ENCODE results near the gene TASP1.

TASP1 gene

DNA sequence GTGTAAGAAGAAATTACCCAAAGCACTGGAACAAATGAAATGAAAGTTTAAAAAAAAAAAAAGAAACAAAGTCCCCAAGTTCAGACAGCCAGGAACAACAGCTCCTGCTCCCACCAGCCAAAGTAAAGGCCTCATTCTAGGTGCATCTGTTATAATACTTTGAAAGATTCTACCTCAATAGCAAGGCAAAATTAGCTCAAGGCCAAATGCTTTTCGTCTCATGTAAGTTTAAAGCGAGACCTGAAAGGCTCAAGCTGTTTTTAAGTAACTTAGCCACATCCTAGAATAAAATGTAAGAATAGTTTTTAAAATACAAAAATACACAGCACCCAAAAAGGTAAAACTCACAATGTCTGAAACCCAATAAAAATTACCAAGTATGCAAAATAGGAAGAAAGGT, 64.7 kb downstream of the TASP1 start:
- no CpG with 5 or more reads among the region's 2 CpGs for WGBS, 2 experiments (ENCODE audit: insufficient coverage in 2 of 2)
- H3K4me1 ChIP-seq (ENCODE audit: control insufficient read depth, insufficient read depth, low read length, poor library complexity, severe bottlenecking): no peaks in the 10 kb centered on the region
- no peaks in the 10 kb centered on the region for H3K9me3 ChIP-seq (ENCODE audit: control insufficient read depth, low read length)
- H3K27ac ChIP-seq (ENCODE audit: low read depth, low read length, severe bottlenecking): no peak overlapping the region
- no peak overlapping the region for H3K4me3 ChIP-seq (ENCODE audit: extremely low read depth, insufficient read depth, low read length, poor library complexity, severe bottlenecking)
- H3K36me3 ChIP-seq (ENCODE audit: control insufficient read depth, insufficient read depth, low read length): peaks cover 15% of the 10 kb centered on the region

DNA sequence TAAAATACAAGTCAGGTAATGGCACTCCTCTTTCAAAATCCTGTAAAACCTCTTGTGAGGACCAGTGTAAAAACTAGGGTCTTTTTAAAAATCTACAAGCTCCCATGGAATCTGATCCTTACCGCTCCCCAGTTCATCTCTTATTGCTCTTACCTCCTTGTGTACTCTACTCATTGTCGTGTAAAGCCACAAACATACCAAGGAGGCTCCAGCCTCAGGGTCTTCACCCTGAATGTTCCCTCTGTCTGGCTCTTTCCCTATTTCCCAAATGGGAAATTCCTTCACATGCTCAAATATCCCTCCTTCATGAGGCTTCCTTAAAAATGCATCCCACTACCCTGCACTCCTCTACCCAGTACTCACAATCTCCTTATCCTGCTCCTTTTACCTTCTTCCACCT, 67.1 kb downstream of the TASP1 start:
- Histone ChIP-seq H3K9me3 (ENCODE audit: control insufficient read depth, low read length) (no peaks in the 10 kb centered on the region), H3K4me1 (ENCODE audit: control insufficient read depth, insufficient read depth, low read length, poor library complexity, severe bottlenecking) (no peaks in the 10 kb centered on the region), H3K4me3 (ENCODE audit: extremely low read depth, insufficient read depth, low read length, poor library complexity, severe bottlenecking) (no peak overlapping the region), H3K27ac (ENCODE audit: low read depth, low read length, severe bottlenecking) (no peak overlapping the region), H3K36me3 (ENCODE audit: control insufficient read depth, insufficient read depth, low read length) (peaks cover 13% of the 10 kb centered on the region)
- 80 to 88% methylated on average over 2 of the region's 2 CpGs for WGBS, 2 experiments (ENCODE audit: insufficient coverage in 2 of 2)

GRCh38 chr20:13567663-13568062, 71.1 kb downstream of the TASP1 start:
- WGBS, 2 experiments (ENCODE audit: insufficient coverage in 2 of 2): 84 to 97% methylated on average over 3 of the region's 3 CpGs
- Histone ChIP-seq H3K9me3 (ENCODE audit: control insufficient read depth, low read length) (no peaks in the 10 kb centered on the region), H3K36me3 (ENCODE audit: control insufficient read depth, insufficient read depth, low read length) (peaks cover 3% of the 10 kb centered on the region), H3K4me3 (ENCODE audit: extremely low read depth, insufficient read depth, low read length, poor library complexity, severe bottlenecking) (no peak overlapping the region), H3K4me1 (ENCODE audit: control insufficient read depth, insufficient read depth, low read length, poor library complexity, severe bottlenecking) (no peaks in the 10 kb centered on the region), H3K27ac (ENCODE audit: low read depth, low read length, severe bottlenecking) (no peak overlapping the region)

DNA sequence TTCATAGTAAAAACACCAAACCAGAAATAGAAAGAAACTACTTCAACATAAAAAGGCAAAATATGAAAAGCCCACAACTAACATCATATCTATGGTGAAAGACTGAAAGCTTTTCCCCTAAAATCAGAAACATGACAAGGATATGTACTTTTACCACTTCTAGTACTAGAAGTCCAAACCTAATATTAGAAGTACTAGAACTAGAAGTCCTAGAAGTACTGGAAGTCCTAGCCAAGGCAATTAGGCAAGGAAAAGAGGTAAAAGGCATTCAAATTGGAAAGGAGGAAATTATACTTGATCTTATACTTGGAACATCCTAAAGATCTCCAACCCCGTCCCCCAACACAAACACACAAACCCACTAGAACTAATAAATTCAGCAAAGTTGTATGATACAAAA, 74.9 kb downstream of the TASP1 start:
- H3K36me3 ChIP-seq (ENCODE audit: control insufficient read depth, insufficient read depth, low read length): peaks cover 3% of the 10 kb centered on the region
- no peak overlapping the region for H3K4me3 ChIP-seq (ENCODE audit: extremely low read depth, insufficient read depth, low read length, poor library complexity, severe bottlenecking)
- H3K27ac ChIP-seq (ENCODE audit: low read depth, low read length, severe bottlenecking): no peak overlapping the region
- H3K4me1 ChIP-seq (ENCODE audit: control insufficient read depth, insufficient read depth, low read length, poor library complexity, severe bottlenecking): no peaks in the 10 kb centered on the region
- WGBS, 2 experiments (ENCODE audit: insufficient coverage in 2 of 2): no CpG with 5 or more reads among the region's 1 CpG
- H3K9me3 ChIP-seq (ENCODE audit: control insufficient read depth, low read length): no peaks in the 10 kb centered on the region

- no peak overlapping the region for H3K27ac ChIP-seq (ENCODE audit: low read depth, low read length, severe bottlenecking)
- H3K36me3 ChIP-seq (ENCODE audit: control insufficient read depth, insufficient read depth, low read length): peaks cover 5% of the 10 kb centered on the region
- H3K4me1 ChIP-seq (ENCODE audit: control insufficient read depth, insufficient read depth, low read length, poor library complexity, severe bottlenecking): no peaks in the 10 kb centered on the region
- no CpG with 5 or more reads among the region's 1 CpG for WGBS, 2 experiments (ENCODE audit: insufficient coverage in 2 of 2)
- H3K9me3 ChIP-seq (ENCODE audit: control insufficient read depth, low read length): no peaks in the 10 kb centered on the region
- no peak overlapping the region for H3K4me3 ChIP-seq (ENCODE audit: extremely low read depth, insufficient read depth, low read length, poor library complexity, severe bottlenecking)
Observed at GRCh38 chr20:13554706-13555105, 84.0 kb downstream of the TASP1 start.

DNA sequence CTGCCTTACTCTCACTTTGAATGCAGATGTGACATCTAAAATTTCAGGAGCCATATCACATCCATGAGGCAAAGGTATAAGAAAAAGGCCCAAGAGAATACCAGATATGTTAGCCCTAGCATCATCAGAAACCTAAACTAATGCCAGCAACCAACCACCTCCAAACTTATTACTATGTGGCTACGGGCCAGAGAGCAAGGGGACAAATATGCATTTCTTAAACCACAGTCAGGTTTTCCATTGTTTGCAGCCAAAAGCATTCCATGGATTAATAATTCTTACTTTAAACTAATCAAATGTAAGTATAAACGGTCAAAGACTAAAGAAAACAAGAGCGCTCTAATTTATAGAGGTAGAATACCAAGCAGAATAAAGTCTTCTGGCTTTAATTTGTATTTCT, 84.7 kb downstream of the TASP1 start:
- H3K27ac ChIP-seq (ENCODE audit: low read depth, low read length, severe bottlenecking): no peak overlapping the region
- 100% methylated on average over 1 of the region's 3 CpGs; no CpG with 5 or more reads in 1 of the 2 experiments for WGBS, 2 experiments (ENCODE audit: insufficient coverage in 2 of 2)
- H3K4me1 ChIP-seq (ENCODE audit: control insufficient read depth, insufficient read depth, low read length, poor library complexity, severe bottlenecking): no peaks in the 10 kb centered on the region
- H3K4me3 ChIP-seq (ENCODE audit: extremely low read depth, insufficient read depth, low read length, poor library complexity, severe bottlenecking): no peak overlapping the region
- H3K36me3 ChIP-seq (ENCODE audit: control insufficient read depth, insufficient read depth, low read length): peaks cover 5% of the 10 kb centered on the region
- no peaks in the 10 kb centered on the region for H3K9me3 ChIP-seq (ENCODE audit: control insufficient read depth, low read length)

- Histone ChIP-seq H3K4me1 (ENCODE audit: control insufficient read depth, insufficient read depth, low read length, poor library complexity, severe bottlenecking) (no peaks in the 10 kb centered on the region), H3K36me3 (ENCODE audit: control insufficient read depth, insufficient read depth, low read length) (no peaks in the 10 kb centered on the region), H3K27ac (ENCODE audit: low read depth, low read length, severe bottlenecking) (no peak overlapping the region), H3K4me3 (ENCODE audit: extremely low read depth, insufficient read depth, low read length, poor library complexity, severe bottlenecking) (no peak overlapping the region), H3K9me3 (ENCODE audit: control insufficient read depth, low read length) (no peaks in the 10 kb centered on the region)
- WGBS, 2 experiments (ENCODE audit: insufficient coverage in 2 of 2): 95 to 100% methylated on average over 1 to 4 of the region's 5 CpGs
Observed at GRCh38 chr20:13552061-13552460, 86.7 kb downstream of the TASP1 start.

- Histone ChIP-seq H3K4me1 (ENCODE audit: control insufficient read depth, insufficient read depth, low read length, poor library complexity, severe bottlenecking) (no peaks in the 10 kb centered on the region), H3K9me3 (ENCODE audit: control insufficient read depth, low read length) (no peaks in the 10 kb centered on the region), H3K4me3 (ENCODE audit: extremely low read depth, insufficient read depth, low read length, poor library complexity, severe bottlenecking) (no peak overlapping the region), H3K36me3 (ENCODE audit: control insufficient read depth, insufficient read depth, low read length) (no peaks in the 10 kb centered on the region), H3K27ac (ENCODE audit: low read depth, low read length, severe bottlenecking) (no peak overlapping the region)
- 100% methylated on average over 1 of the region's 1 CpG for WGBS, 2 experiments (ENCODE audit: insufficient coverage in 2 of 2)
Observed at GRCh38 chr20:13549451-13549850, 89.3 kb downstream of the TASP1 start.

DNA sequence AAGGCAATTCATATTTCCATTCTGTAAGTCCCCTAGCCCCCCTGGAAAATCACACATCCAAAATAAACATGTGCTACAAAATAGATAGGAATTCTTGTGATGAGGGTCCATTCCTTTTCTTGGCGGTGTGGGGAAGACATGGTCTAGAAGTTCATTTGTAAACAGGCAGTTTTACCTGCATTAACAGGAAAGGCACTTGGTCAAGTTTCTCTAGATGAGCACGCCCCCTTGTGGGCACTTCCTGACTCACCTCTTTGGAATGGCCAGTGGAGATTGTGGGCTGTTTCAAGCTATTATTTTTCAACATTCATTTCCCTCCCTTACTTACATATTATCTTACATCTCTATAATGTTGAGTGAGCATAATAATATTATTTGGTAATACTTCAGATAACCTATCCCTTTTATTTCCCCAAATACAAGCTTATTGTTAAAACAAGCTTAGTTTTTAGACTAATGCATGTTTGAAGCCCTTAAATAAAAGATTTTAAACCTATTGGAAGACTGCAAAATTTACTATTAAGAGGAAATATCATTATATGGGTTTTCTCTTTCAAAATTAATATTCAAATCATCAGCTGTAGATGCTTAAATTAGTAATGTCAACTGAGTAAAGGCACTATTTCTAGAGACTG, 92.1 kb downstream of the TASP1 start:
- no peak overlapping the region for H3K4me3 ChIP-seq (ENCODE audit: extremely low read depth, insufficient read depth, low read length, poor library complexity, severe bottlenecking)
- 0% methylated on average over 1 of the region's 2 CpGs; no CpG with 5 or more reads in 1 of the 2 experiments for WGBS, 2 experiments (ENCODE audit: insufficient coverage in 2 of 2)

DNA sequence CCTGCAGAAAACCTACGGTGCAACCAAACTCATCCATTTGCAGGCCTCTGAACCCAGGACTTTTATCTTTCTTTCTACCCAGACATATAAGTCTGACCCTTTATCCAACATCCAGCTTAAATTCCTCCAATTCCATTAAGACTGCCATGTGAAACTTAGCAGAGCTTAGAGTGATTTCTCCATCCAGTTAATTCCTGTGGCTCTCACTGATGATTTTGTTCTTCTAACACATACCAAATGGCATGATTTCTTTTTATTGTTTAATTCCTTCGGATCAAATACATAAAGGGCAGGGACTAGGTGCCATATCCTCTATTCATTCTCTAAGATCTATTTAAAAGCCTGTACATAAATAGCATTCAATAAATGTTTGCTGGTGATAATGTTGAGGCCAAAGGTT, 92.9 kb downstream of the TASP1 start:
- WGBS, 2 experiments (ENCODE audit: insufficient coverage in 2 of 2): 94 to 100% methylated on average over 1 of the region's 2 CpGs
- peak overlapping the region; percentile 25 for H3K27ac ChIP-seq (ENCODE audit: low read depth, low read length, severe bottlenecking)
- no peaks in the 10 kb centered on the region for H3K9me3 ChIP-seq (ENCODE audit: control insufficient read depth, low read length)
- no peaks in the 10 kb centered on the region for H3K4me1 ChIP-seq (ENCODE audit: control insufficient read depth, insufficient read depth, low read length, poor library complexity, severe bottlenecking)
- no peak overlapping the region for H3K4me3 ChIP-seq (ENCODE audit: extremely low read depth, insufficient read depth, low read length, poor library complexity, severe bottlenecking)
- no peaks in the 10 kb centered on the region for H3K36me3 ChIP-seq (ENCODE audit: control insufficient read depth, insufficient read depth, low read length)

More for the DNA sequence above, 92.1 kb downstream of the TASP1 start:
- Histone ChIP-seq H3K9me3 (ENCODE audit: control insufficient read depth, low read length) (no peaks in the 10 kb centered on the region), H3K4me1 (ENCODE audit: control insufficient read depth, insufficient read depth, low read length, poor library complexity, severe bottlenecking) (no peaks in the 10 kb centered on the region), H3K36me3 (ENCODE audit: control insufficient read depth, insufficient read depth, low read length) (no peaks in the 10 kb centered on the region), H3K27ac (ENCODE audit: low read depth, low read length, severe bottlenecking) (no peak overlapping the region)

- no peaks in the 10 kb centered on the region for H3K36me3 ChIP-seq (ENCODE audit: control insufficient read depth, insufficient read depth, low read length)
- WGBS, 2 experiments (ENCODE audit: insufficient coverage in 2 of 2): 95 to 100% methylated on average over 2 to 3 of the region's 4 CpGs
- no peak overlapping the region for H3K27ac ChIP-seq (ENCODE audit: low read depth, low read length, severe bottlenecking)
Observed at GRCh38 chr20:13543783-13544182, 94.9 kb downstream of the TASP1 start.

More at GRCh38 chr20:13543783-13544182, 94.9 kb downstream of the TASP1 start:
- Histone ChIP-seq H3K9me3 (ENCODE audit: control insufficient read depth, low read length) (no peaks in the 10 kb centered on the region), H3K4me3 (ENCODE audit: extremely low read depth, insufficient read depth, low read length, poor library complexity, severe bottlenecking) (no peak overlapping the region), H3K4me1 (ENCODE audit: control insufficient read depth, insufficient read depth, low read length, poor library complexity, severe bottlenecking) (no peaks in the 10 kb centered on the region)
